MV-4-11 (cell line): ENCODE measurements around the gene F2RL1.
"Not testable (repeated sequence)": the region's sequence is repeated elsewhere in the genome, so short reads cannot be mapped to it uniquely, and the experiment has no call there.

Source experiments
- DNase-seq: peaks from one replicate; lab custom pipeline; 2025; lab: John Stamatoyannopoulos, UW

F2RL1 gene

GRCh38 chr5:76818844-76819831 is at the start of gene F2RL1:
Gene F2RL1 (plus strand): TSS chr5:76819030. CDS start chr5:76819183, 153 bp downstream.
- no peak for DNase-seq

GRCh38 chr5:76771041-76771440 is 47.8 kb upstream of the F2RL1 start:
- DNase-seq = not testable (repeated sequence)

- DNase-seq = no peak
These were observed 47.0 kb upstream of the F2RL1 start for GRCh38 chr5:76771705-76772405.

GRCh38 chr5:76775921-76776320 is 42.9 kb upstream of the F2RL1 start:
- DNase-seq = no peak

GRCh38 chr5:76776391-76776790 is 42.4 kb upstream of the F2RL1 start:
- DNase-seq = no peak

GRCh38 chr5:76780616-76781015 is 38.2 kb upstream of the F2RL1 start:
- DNase-seq = not testable (repeated sequence)

GRCh38 chr5:76781775-76782174 is 37.1 kb upstream of the F2RL1 start:
- DNase-seq = no peak

GRCh38 chr5:76782444-76782843 is 36.4 kb upstream of the F2RL1 start:
- no peak for DNase-seq

GRCh38 chr5:76787237-76787636 is 31.6 kb upstream of the F2RL1 start:
- no peak for DNase-seq

- DNase-seq = no peak
These were observed 30.5 kb upstream of the F2RL1 start for GRCh38 chr5:76788362-76788761.

- DNase-seq = not testable (repeated sequence)
These were observed 29.6 kb upstream of the F2RL1 start for GRCh38 chr5:76789275-76789674.

GRCh38 chr5:76789991-76790581 is 28.7 kb upstream of the F2RL1 start:
- no peak for DNase-seq

GRCh38 chr5:76790632-76791290 is 28.1 kb upstream of the F2RL1 start:
- DNase-seq = no peak

- no peak for DNase-seq
These were observed 27.4 kb upstream of the F2RL1 start for GRCh38 chr5:76791461-76791860.

- no peak for DNase-seq
These were observed 24.0 kb upstream of the F2RL1 start for GRCh38 chr5:76794871-76795270.

- DNase-seq = no peak
These were observed 19.2 kb upstream of the F2RL1 start for GRCh38 chr5:76799588-76799987.

GRCh38 chr5:76800579-76800978 is 18.3 kb upstream of the F2RL1 start:
- no peak for DNase-seq

GRCh38 chr5:76801159-76801802 is 17.5 kb upstream of the F2RL1 start:
- DNase-seq = no peak

- DNase-seq = no peak
These were observed 17.0 kb upstream of the F2RL1 start for GRCh38 chr5:76801803-76802195.

GRCh38 chr5:76804266-76804665 is 14.6 kb upstream of the F2RL1 start:
- DNase-seq = no peak

GRCh38 chr5:76805821-76806505 is 12.9 kb upstream of the F2RL1 start:
- DNase-seq = peak; percentile 86
